ENCODE data around the gene FAM98B.

FAM98B gene

GRCh38 chr15:38408576-38408975 lies 45.4 kb upstream of the FAM98B start:
- TF ChIP-seq BACH2 (CRISPR knock-in tag; IDR thresholded peaks at IDR 0.05; ENCODE audit: borderline replicate concordance), result no peak
- TF ChIP-seq, protein P1, sequence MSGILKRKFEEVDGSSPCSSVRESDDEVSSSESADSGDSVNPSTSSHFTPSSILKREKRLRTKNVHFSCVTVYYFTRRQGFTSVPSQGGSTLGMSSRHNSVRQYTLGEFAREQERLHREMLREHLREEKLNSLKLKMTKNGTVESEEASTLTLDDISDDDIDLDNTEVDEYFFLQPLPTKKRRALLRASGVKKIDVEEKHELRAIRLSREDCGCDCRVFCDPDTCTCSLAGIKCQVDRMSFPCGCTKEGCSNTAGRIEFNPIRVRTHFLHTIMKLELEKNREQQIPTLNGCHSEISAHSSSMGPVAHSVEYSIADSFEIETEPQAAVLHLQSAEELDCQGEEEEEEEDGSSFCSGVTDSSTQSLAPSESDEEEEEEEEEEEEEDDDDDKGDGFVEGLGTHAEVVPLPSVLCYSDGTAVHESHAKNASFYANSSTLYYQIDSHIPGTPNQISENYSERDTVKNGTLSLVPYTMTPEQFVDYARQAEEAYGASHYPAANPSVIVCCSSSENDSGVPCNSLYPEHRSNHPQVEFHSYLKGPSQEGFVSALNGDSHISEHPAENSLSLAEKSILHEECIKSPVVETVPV (CRISPR knock-in tag; IDR thresholded peaks at IDR 0.05), result no peak
- TF ChIP-seq TCF4 (CRISPR knock-in tag; IDR thresholded peaks at IDR 0.05; ENCODE audit: borderline replicate concordance), result no peak
- TF ChIP-seq, protein P2, sequence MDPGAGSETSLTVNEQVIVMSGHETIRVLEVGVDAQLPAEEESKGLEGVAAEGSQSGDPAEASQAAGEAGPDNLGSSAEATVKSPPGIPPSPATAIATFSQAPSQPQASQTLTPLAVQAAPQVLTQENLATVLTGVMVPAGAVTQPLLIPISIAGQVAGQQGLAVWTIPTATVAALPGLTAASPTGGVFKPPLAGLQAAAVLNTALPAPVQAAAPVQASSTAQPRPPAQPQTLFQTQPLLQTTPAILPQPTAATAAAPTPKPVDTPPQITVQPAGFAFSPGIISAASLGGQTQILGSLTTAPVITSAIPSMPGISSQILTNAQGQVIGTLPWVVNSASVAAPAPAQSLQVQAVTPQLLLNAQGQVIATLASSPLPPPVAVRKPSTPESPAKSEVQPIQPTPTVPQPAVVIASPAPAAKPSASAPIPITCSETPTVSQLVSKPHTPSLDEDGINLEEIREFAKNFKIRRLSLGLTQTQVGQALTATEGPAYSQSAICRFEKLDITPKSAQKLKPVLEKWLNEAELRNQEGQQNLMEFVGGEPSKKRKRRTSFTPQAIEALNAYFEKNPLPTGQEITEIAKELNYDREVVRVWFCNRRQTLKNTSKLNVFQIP (CRISPR knock-in tag; IDR thresholded peaks at IDR 0.05; ENCODE audit: borderline replicate concordance, low read depth), result no peak
- no peak for TF ChIP-seq GLIS3 (CRISPR knock-in tag; IDR thresholded peaks at IDR 0.05)
- TF ChIP-seq ZNF565 (CRISPR knock-in tag; conservative IDR thresholded peaks at IDR 0.05; ENCODE audit: low read depth), result no peak
- TF ChIP-seq SNAI2 (CRISPR knock-in tag; IDR thresholded peaks at IDR 0.05), result no peak
- TF ChIP-seq RARB (CRISPR knock-in tag; IDR thresholded peaks at IDR 0.05), result no peak
- no peak for TF ChIP-seq TOX (CRISPR knock-in tag; IDR thresholded peaks at IDR 0.05; ENCODE audit: borderline replicate concordance)
- TF ChIP-seq PPARA (CRISPR knock-in tag; IDR thresholded peaks at IDR 0.05; ENCODE audit: borderline replicate concordance), result no peak
- no peak for TF ChIP-seq ZFP3 (CRISPR knock-in tag; IDR thresholded peaks at IDR 0.05)
- no peak for TF ChIP-seq ZNF8 (CRISPR knock-in tag; IDR thresholded peaks at IDR 0.05)
- TF ChIP-seq ZFP30 (CRISPR knock-in tag; IDR thresholded peaks at IDR 0.05), result no peak
- TF ChIP-seq ESRRG (CRISPR knock-in tag; IDR thresholded peaks at IDR 0.05), result no peak
- TF ChIP-seq, protein P3, sequence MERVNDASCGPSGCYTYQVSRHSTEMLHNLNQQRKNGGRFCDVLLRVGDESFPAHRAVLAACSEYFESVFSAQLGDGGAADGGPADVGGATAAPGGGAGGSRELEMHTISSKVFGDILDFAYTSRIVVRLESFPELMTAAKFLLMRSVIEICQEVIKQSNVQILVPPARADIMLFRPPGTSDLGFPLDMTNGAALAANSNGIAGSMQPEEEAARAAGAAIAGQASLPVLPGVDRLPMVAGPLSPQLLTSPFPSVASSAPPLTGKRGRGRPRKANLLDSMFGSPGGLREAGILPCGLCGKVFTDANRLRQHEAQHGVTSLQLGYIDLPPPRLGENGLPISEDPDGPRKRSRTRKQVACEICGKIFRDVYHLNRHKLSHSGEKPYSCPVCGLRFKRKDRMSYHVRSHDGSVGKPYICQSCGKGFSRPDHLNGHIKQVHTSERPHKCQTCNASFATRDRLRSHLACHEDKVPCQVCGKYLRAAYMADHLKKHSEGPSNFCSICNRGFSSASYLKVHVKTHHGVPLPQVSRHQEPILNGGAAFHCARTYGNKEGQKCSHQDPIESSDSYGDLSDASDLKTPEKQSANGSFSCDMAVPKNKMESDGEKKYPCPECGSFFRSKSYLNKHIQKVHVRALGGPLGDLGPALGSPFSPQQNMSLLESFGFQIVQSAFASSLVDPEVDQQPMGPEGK (CRISPR knock-in tag; IDR thresholded peaks at IDR 0.05; ENCODE audit: borderline replicate concordance), result no peak
- no peak for TF ChIP-seq ISL1 (CRISPR knock-in tag; IDR thresholded peaks at IDR 0.05)
- TF ChIP-seq, protein P4, sequence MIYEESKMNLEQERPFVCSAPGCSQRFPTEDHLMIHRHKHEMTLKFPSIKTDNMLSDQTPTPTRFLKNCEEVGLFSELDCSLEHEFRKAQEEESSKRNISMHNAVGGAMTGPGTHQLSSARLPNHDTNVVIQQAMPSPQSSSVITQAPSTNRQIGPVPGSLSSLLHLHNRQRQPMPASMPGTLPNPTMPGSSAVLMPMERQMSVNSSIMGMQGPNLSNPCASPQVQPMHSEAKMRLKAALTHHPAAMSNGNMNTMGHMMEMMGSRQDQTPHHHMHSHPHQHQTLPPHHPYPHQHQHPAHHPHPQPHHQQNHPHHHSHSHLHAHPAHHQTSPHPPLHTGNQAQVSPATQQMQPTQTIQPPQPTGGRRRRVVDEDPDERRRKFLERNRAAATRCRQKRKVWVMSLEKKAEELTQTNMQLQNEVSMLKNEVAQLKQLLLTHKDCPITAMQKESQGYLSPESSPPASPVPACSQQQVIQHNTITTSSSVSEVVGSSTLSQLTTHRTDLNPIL (CRISPR knock-in tag; IDR thresholded peaks at IDR 0.05; ENCODE audit: low read depth), result no peak
- ATAC-seq, result no peak

- no peak for ATAC-seq
- no peak for TF ChIP-seq ZNF8 (CRISPR knock-in tag; IDR thresholded peaks at IDR 0.05)
- no peak for TF ChIP-seq ARNTL (CRISPR knock-in tag; IDR thresholded peaks at IDR 0.05; ENCODE audit: borderline replicate concordance, low read depth)
- no peak for TF ChIP-seq RARB (CRISPR knock-in tag; IDR thresholded peaks at IDR 0.05)
- TF ChIP-seq TOX (CRISPR knock-in tag; IDR thresholded peaks at IDR 0.05; ENCODE audit: borderline replicate concordance), result no peak
- TF ChIP-seq BACH2 (CRISPR knock-in tag; IDR thresholded peaks at IDR 0.05; ENCODE audit: borderline replicate concordance), result no peak
- TF ChIP-seq ZFP3 (CRISPR knock-in tag; IDR thresholded peaks at IDR 0.05), result no peak
- TF ChIP-seq, protein P1 (CRISPR knock-in tag; IDR thresholded peaks at IDR 0.05), result no peak
- TF ChIP-seq ZC3H10 (CRISPR knock-in tag; IDR thresholded peaks at IDR 0.05), result no peak
- TF ChIP-seq, protein P2 (CRISPR knock-in tag; IDR thresholded peaks at IDR 0.05; ENCODE audit: borderline replicate concordance, low read depth), result no peak
- TF ChIP-seq ISL1 (CRISPR knock-in tag; IDR thresholded peaks at IDR 0.05), result no peak
- TF ChIP-seq, protein P4 (CRISPR knock-in tag; IDR thresholded peaks at IDR 0.05; ENCODE audit: low read depth), result no peak
- TF ChIP-seq PPARA (CRISPR knock-in tag; IDR thresholded peaks at IDR 0.05; ENCODE audit: borderline replicate concordance), result no peak
- no peak for TF ChIP-seq CSDC2 (CRISPR knock-in tag; IDR thresholded peaks at IDR 0.05)
- no peak for TF ChIP-seq OSR1 (CRISPR knock-in tag; IDR thresholded peaks at IDR 0.05)
- TF ChIP-seq ZFP30 (CRISPR knock-in tag; IDR thresholded peaks at IDR 0.05), result no peak
- no peak for TF ChIP-seq ZNF565 (CRISPR knock-in tag; conservative IDR thresholded peaks at IDR 0.05; ENCODE audit: low read depth)
- TF ChIP-seq ZNF70 (CRISPR knock-in tag; IDR thresholded peaks at IDR 0.05), result no peak
- no peak for TF ChIP-seq ESRRG (CRISPR knock-in tag; IDR thresholded peaks at IDR 0.05)
Observed at GRCh38 chr15:38411902-38412301, 42.0 kb upstream of the FAM98B start.
